Measurements from ENCODE around the gene URM1.

URM1 gene

DNA sequence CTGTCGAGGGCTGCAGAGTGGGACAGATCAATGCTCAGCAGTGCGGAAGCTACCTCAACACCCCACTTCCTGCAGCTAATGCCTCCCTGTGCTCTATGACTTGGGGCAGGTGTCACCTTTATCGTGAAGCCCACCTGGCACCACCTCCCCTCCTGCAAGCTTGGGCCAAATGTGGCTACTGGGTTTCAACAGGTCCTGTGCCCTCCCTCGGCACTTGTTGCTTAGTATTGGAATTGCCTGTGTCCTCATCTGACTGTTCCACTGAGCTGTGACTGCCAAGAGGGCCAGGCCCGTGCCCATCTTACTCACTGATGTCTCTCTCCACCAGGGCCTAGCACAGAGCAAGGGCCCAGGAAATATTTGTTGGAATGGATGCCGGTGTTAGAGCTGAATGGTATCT, 21.4 kb upstream of the URM1 start:
- DNase-seq, result no peak

DNA sequence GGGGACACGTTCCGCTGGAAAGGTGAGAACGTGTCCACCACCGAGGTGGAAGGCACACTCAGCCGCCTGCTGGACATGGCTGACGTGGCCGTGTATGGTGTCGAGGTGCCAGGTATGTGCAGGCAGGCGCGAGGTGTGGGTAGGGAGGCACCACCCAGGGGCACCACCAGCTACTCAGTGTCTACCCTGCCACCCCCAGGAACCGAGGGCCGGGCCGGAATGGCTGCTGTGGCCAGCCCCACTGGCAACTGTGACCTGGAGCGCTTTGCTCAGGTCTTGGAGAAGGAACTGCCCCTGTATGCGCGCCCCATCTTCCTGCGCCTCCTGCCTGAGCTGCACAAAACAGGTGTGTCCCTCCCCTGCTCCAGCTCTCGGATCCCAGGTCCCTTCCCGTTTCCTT, 15.7 kb upstream of the URM1 start:
- no peak for DNase-seq

DNA sequence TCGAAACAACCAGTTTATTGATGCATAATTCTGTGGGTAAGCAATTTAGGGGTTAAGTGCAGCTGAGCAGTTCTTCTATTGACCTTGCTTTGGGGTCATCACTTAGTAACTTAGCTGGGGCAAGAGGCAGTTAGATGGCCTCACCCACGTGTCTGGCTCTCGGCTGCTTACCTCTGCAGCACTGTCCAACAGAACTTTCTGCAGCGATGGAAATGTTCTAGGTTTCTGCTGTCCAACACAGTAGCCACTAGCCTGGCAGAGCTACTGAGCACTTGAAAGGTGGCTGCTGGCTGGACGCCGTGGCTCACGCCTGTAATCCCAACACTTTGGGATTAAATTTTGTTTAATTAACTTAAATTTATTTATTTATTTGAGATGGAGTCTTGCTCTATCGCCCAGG, 13.1 kb upstream of the URM1 start:
- DNase-seq, result no peak

DNA sequence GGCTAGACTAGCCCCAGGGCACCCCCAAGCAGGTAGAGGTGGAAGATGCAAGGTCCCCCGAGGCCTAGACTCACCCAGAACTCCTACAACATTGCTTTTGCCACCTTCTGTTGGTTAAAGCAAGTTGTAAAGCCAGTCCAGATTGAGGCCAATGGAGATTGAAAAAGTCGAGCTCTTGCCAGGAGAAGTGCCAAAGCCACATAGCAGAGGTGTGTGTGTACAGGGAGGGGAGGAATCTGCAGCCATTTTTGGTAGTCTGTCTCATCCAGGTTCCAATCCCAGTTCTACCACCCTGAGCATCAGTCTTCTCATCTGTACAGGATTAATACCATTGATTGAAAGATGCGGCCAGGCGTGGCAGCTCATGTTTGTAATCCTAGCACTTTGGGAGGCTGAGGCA, 12.3 kb upstream of the URM1 start:
- no peak for DNase-seq

DNA sequence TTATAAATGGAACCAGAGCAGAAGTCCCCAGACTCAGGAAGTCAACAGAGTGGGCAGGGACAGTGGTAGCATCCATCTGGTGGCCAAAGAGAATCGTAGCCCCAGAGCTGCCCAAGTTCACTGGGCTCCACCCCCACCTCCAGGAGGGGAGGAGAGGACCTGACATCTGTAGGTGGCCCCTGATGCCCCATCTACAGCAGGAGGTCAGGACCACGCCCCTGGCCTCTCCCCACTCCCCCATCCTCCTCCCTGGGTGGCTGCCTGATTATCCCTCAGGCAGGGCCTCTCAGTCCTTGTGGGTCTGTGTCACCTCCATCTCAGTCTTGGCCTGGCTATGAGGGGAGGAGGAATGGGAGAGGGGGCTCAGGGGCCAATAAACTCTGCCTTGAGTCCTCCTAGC, 10.3 kb upstream of the URM1 start:
- no peak for DNase-seq

DNA sequence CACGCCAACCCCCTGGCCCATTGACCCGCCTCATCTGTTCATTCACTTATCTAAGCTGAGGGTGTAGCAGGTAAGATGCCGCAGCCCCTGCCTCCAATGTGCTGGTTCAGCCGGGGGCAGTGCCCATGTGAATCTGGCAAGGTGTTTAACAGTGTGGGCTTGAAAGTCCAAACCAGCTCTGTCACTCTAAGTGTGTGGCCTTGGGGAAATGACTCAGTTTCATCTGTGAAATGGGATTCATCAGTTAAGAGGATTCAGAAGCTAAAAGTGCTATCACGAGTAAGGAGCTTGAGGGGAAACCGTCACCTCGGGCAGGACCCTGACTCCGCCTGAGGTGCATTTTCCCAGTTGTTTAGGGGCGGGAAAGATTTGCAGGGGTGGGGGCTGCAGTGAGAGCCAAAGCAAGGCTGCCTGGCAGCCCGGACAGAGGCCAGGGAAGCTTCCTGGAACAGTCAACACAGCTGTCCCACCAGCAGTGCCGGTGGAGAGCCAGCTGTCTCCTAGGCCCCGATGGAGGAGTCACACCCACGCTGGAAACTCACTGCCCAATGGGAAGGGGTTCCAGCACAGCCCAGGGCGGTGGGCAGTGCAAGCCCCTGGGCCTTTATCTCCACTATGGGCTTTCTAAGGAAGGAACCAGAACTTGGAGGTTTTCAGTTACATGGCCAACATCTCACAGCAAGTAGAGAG, 9.7 kb upstream of the URM1 start:
- DNase-seq, result no peak

DNA sequence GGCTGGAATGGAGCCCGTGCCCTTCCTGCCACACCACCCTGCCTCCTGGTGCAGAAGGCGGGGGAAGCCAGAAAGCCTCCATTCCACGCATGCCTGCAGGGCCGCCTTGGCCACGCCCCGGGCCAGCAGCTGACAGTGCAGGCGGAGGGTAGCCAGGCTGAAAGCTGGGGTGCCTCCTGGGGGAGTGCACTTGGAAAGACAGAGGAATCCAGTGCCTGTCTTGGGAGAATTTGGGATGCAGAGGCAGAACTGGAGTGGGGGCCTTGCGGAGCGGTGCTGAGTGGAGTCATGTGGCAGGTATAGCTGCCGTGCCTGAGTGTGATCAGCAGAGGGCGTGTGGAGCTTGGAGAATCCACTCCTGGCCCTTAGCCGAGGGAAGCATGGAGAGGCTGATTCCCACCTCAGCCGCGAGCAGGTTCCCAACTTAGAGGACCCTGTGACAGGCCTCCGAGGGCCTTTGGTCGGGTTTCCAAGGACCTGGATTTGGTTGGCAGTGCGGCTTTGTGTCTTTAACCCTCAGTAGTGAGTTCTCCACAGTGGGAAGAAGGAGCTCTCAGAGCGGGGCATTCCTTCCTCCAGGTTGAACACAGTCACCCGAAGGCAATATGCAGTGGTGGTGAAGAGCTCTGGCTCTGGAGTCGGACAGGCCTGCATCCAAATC, 9.1 kb upstream of the URM1 start:
- DNase-seq, result peak; percentile 24 to 47

DNA sequence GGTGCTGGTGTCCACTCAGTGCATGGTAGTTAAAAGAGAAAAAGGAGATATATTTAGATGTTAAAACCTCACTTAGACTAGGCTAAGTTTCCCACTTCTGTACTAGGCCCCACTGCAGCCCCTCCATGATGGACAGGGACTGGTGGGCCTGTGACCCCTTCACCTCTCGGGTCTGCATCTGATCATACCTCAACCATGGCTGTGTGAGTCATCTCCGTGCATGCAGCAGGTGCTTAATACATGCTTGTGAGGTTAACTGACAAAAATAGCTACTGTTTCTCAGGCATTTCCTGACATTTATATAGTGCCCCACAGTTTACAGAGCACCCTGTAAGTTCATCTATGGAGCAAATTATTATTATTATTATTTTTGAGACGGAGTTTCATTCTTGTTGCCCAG, 8.4 kb upstream of the URM1 start:
- no peak for DNase-seq

DNA sequence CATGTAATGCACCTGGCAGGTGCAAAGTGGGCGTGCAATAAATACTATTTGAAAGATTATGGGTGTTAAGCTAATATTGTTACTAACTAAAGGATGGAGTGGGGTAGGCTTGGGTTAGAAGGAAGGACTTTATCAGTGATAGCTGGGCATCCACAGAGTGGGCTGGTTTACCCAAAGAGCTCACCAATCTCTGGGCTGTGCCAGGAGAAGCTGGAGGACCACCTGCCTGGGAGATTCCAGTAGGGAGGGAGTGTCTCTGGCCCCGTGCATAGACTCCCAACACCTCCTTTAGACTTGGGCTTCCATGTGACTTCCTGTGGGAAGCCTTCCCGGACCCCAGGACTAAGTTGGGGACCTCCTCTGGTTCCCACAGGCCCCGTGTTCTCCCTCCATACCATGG, 5.6 kb upstream of the URM1 start:
- DNase-seq, result no peak

DNA sequence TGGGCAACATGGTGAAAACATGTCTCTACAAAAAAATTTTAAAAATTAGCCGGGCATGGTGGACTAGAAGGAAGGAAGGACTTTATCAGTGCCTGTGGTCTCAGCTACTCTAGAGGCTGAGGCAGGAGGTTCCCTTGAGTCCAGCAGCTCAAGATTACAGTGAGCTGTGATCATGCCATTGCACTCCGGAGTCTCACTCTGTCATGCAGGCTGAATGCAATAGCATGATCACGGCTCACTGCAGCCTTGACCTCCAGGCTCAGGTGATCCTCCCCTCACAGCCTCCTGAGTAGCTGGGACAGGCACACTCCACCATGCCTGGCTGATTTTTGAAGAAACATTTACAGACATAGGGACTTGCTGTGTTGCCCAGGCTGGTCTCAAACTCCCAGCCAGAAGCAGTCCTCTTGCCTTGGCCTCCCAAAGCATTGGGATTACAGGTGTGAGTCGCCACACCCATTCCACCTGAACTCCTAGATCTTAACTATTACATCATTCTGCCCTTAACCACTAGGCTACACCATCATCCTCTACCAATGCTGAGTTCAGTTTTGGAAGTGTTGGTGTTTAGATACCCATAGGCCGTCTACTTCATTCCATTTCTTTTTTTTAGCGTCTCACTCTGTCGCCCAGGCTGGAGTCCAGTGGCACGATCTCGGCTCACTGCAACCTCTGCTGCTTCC, 2.0 kb upstream of the URM1 start:
- DNase-seq, result no peak

DNA sequence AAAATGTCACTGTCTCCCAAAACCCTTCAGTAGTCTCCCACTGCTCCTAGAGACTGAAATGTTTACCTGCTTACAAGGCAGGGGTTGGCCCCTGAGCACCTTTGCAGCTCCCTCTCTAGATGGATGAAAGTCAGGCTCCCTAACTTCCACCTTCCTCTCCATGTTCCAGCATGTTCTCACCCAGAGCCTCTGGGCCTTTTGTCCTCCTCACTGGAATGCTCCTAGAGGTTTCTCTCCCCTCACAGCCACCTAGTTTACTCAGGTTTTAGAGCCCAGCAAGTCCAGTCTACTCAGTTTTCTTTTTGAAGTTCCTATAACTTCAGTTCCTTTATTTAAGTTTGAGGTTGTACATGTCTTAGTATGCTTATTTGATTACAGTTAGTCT, 815 bp upstream of the URM1 start:
- no peak for DNase-seq

DNA sequence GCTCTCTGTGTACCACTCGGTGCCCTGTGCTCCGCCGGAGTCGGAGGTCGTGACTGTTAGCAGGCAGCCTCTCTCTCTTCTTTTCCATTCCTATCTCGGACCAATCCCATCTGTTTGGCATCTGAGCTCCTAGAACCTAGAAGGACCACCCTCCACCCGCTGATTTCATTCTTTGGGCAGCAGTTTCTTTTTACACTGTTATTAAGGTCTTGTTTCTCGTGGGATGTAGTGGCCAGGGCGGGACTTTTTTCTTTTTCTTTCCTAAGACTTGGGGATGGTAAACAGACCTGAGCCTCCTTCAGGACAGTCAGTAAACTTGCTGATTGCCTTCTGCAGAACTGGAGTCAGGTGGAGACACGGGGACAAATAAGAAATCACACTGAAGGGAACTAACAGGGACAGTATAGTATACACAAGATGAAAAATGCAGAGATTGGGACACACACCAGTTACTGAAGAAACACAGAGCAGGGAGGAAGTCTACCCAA, 500 bp downstream of the URM1 start:
- DNase-seq, result no peak

DNA sequence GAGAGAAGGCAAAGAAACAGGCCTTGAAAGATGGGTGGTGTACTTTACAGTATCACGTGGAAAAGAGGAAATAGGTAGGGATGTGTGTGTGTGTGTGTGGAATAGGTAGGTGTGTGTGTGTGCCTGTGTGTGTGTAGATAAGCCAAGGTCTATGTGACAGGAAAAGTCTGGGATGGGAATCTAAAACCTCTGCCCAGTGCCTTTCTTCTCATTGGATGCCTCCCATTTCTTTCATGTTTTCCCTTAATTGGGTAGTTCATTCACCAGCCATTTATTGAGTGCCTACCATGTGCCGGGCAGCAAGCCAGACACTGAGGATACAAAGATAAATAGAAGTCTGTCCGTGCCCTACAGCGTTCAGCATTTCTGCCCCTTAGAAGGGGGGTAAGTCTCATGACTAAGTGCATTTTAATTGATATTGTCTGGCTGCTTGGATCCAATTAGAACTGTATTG, 1.0 kb downstream of the URM1 start:
- no peak for DNase-seq

DNA sequence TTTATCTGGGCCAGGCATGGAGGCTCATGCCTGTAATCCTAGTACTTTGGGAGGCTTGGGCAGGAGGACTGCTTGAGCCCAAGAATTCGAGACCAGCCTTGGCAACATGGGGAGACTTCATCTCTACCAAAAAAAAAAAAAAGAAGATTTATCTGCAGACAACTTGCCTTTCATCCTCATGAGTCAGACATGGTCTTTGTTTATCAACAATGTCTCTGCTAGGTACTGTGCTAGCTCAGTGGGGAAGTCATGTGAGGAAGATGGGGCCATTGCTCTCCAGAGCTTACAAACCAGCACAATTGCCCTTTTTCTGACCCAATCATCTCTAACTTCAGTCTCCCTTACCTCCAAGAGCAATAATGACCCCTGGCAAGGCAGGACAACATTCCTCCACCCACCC, 1.6 kb downstream of the URM1 start:
- no peak for DNase-seq

DNA sequence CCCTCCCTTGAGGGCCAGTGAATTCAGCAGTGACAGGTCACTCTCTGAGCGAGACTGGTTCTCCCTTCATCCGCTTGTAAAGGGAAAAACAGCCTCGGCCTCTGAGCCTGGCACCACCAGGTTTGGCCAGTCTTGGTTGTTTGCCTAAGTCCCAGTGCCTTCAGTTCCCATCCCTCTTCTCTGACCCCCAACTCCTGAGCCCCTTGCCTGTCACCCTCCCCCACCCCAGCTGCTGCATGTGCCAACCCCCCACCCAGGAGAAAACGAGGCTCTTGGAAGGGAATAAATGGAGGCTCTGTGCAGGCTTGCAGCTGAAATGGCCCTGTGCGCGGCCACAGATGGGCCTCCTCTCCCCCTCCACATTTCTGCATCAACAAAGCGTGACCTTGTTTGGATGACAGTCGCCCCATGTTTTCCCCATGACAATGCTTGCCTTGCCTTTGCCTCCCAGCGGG, 3.1 kb downstream of the URM1 start:
- DNase-seq, result no peak

DNA sequence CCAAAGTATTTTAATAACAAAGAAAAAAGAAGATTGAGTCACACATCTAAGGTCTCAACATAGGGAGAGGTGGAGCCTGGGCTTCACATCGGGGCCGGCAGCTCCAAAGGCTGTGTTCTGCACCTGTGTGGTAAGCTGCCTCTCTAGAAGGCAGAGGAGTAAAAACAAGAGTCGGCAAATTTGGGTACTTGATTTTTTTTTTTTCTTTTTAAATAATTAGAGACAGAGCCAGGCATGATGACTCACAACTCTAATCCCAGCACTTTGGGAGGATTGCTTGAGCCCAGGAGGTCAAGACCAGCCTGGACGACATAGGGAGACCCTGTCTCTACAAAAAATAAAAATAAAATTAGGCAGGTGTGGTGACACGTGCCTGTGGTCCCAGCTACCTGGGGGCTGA, 4.7 kb downstream of the URM1 start:
- DNase-seq, result no peak

DNA sequence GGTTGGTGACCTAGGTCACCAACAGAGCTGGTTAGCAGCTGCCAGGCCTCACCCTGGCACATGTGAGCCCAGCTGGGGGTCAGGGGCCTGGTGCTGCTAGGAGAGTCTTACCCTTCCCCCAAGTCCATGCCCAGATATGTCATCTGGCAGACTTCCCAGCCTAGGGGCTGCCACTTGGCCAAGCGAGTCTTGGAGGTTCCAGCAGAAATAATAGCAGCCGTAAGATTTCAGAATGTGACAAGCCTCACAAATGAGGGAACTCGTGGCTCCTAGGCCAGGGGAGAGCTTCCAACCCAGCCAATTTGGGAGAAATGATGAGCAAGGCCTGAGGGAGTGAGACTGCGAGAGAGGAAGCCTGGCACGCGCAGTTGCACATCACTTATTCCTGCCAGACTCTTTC, 11.1 kb downstream of the URM1 start:
- no peak for DNase-seq

DNA sequence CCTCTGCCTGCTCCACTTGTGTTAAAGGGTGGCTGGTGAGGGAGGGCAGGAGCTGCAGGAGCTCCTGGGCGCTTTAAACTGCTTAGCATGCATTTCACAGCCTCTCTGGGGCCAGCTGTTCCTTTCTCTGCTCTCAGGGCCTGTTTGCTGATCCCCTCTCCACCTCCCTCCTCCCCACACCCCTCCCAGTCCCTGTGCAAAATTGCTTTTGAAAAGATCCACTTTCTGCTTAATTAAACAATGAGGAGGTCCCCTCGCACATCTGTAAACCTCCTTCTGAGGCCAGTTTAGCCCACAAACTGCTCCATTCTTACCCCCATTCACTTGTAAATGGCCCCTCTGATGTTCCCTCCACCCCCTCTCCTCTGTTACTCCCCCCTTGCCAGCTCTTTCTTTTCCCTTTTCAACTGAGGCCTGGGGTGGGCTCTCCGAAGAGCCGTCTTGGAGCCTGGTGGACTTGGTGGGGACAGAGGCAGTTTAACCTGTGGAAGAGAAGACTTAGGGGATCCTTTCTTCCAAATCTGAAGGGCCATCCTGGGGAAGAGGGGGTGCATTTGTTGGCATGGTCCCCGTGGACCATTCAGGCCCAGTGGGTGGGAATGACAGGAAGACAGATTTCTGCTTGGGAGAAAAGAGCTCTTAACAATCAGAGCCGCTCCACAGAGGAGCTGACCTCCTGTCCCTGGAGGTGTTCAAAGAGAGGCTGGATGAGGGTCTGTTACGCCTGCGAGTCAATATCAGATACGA, 12.0 kb downstream of the URM1 start:
- DNase-seq, result no peak

DNA sequence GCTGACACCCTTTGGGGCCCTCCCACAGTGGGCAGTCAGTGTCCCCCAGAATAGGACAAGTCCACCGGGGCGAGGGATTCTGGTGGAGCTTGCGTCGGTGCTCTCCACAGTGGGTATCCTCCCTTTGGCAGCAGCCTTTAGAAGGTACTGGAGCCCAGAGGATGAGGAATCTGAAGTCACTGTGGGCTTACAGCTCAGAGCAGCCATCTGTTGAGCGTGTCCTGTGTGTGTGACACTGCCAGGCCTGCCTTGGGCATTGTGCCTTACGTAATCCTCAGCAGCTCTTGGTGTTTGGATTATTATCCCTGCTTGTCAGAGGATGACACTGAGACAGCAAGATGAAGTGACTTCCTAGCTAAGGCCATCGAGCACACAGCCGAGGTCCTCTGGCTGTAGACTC, 12.6 kb downstream of the URM1 start:
- no peak for DNase-seq

DNA sequence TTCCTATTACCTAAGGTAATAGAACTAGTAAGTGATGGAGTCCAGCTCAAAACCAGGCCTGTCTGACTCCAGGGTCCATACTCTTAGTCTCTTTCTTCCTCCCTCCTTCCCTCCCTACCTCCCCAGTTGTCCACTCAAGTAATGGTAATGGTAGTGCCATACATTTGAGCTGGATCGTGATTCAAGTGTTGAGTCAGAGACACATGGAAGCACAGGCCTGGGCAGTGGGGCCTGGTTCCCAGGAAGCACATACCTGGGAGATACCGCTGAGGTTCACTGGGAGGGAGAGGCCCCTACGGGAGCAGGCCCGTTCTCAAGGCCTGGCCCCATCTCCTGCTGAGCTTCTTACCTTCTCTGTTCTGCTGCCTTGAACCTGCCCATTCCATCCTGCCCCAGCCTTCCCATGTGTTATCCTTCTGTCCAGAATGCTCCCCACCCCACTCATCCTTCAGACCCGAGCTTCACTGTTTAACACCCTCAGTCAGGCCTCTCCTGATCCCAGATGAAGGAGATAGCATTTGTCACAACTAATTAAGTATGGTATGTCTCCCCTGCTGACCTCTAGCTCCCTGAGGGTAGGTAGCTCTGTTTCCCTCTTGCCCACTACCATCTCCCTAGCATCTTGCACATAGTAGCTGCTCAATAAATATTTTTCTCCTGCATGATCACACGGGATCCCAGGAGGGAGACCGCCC, 13.8 kb downstream of the URM1 start:
- no peak for DNase-seq

DNA sequence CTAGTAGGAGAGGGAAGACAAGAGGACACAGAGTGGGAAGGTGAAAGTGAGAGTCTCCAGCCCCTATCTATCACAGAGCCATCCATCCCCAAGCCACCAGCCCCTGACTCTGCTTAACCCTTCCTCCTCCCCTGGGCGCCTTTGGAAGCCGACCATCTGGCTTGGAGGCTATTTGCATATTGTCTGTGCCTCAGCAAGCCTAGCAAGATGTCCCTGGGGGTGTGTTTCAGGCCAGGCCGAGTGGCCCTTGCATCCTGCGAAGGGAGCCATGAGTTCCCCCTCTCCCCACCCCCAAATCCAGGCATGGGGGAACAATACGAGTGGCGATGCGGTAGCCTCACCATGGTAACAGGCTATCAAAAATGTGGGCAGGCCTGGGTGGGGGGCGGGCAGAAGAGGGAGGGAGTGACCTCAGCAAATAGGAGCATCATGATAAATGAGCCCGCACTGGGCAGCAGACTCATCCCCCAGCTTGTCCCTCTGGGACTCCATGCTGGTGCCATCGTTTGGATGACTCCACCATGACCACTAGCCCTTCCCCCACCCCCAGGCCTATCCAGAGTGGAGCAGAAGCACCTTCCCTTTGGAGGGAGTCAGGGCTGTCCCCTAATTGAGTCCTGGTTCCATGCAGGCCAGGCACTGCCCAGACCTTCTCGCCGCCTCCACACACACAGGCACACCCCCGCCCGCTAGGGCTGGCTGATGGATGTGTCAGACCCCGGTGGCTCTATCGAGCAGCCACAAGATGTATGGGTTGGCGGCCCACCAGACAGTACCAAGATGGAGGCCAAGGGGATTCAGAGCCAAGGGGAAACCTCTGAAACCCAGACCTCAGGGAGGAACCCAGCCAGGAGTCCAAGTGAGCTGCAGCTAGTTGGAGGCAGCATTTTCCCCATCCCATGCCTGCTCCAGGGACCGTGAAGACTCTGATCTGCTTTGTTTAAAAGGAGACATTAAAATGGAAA, 14.6 kb downstream of the URM1 start:
- no peak for DNase-seq

DNA sequence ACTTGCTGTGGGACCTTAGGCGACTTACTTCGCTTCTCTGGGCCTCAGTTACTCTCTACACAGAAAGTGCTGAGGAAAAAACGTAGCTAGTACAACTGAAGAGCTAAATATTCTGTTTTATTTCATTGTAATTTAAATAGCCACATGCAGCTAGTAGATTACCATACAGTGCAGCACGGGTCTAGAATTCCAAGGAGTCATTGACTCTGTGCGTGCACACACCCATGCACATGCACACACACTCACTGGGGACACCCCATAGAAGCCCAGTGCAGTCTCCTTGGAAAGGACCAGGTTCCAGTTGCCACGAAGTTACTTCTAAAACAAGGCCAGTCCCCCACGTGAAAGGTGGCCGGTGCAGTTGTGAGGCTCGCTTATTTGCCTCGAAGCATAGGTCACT, 17.0 kb downstream of the URM1 start:
- no peak for DNase-seq

All from NCI-H187 (cell line).